GM12801 (cell line): ENCODE results near the gene EXOC4.

Experiments
- CTCF ChIP-seq: IDR thresholded peaks from one replicate; pipeline ENCODE4 v1.5.1; 2011; ENCODE audit warnings: control low read depth; ENCODE audit not compliant: insufficient read length; ENCODE audit errors: extremely low read depth

EXOC4 gene

GRCh38 chr7:133675510-133676218 is 422.8 kb downstream of the EXOC4 start:
- TF ChIP-seq CTCF = no peak

- no peak for TF ChIP-seq CTCF
Measured at GRCh38 chr7:133676805-133677370, 424.0 kb downstream of the EXOC4 start.

- no peak for TF ChIP-seq CTCF
Measured at GRCh38 chr7:133678137-133678814, 425.4 kb downstream of the EXOC4 start.

GRCh38 chr7:133679977-133680376 is 427.1 kb downstream of the EXOC4 start:
- no peak for TF ChIP-seq CTCF

- no peak for TF ChIP-seq CTCF
Measured at GRCh38 chr7:133681529-133681928, 428.7 kb downstream of the EXOC4 start.

- TF ChIP-seq CTCF = no peak
Measured at GRCh38 chr7:133682364-133683181, 429.7 kb downstream of the EXOC4 start.

GRCh38 chr7:133683182-133683454 is 430.2 kb downstream of the EXOC4 start:
- TF ChIP-seq CTCF = no peak
